ENCODE results near the gene CFAP43. TPM values are rescaled to one million over a fixed set of nuclear protein-coding genes. Genes with fewer than 3 reads are reported as not detected.

The CFAP43 gene
- total and polyA plus RNA-seq, 10 of the 15 experiments (the other 5 are each of a cell fraction or from before 2014, with no cell fraction given), result 0.06 to 0.14 (median 0.10) TPM; not detected in 5

DNA sequence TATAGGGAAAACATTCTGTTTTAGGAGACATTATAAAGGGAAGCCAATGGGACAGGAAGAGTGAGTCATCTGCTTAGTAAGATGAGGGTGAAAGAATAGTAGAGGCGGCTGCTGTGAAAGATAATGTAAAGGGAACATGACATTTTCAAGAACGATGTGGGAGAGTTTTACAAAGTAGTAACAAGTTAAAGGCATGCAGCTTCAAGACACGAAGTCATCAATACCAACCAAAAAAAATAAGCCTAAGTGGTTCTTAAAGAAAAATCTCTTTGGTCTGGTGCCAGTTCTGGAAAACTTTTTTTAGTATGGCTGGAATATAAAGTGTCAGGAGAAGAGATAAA lies 28.6 kb upstream of the CFAP43 start:
- no peak for TF ChIP-seq CHD1 (IDR thresholded peaks at IDR 0.05; ENCODE audit: low read depth, low read length)
- TF ChIP-seq, protein P1, sequence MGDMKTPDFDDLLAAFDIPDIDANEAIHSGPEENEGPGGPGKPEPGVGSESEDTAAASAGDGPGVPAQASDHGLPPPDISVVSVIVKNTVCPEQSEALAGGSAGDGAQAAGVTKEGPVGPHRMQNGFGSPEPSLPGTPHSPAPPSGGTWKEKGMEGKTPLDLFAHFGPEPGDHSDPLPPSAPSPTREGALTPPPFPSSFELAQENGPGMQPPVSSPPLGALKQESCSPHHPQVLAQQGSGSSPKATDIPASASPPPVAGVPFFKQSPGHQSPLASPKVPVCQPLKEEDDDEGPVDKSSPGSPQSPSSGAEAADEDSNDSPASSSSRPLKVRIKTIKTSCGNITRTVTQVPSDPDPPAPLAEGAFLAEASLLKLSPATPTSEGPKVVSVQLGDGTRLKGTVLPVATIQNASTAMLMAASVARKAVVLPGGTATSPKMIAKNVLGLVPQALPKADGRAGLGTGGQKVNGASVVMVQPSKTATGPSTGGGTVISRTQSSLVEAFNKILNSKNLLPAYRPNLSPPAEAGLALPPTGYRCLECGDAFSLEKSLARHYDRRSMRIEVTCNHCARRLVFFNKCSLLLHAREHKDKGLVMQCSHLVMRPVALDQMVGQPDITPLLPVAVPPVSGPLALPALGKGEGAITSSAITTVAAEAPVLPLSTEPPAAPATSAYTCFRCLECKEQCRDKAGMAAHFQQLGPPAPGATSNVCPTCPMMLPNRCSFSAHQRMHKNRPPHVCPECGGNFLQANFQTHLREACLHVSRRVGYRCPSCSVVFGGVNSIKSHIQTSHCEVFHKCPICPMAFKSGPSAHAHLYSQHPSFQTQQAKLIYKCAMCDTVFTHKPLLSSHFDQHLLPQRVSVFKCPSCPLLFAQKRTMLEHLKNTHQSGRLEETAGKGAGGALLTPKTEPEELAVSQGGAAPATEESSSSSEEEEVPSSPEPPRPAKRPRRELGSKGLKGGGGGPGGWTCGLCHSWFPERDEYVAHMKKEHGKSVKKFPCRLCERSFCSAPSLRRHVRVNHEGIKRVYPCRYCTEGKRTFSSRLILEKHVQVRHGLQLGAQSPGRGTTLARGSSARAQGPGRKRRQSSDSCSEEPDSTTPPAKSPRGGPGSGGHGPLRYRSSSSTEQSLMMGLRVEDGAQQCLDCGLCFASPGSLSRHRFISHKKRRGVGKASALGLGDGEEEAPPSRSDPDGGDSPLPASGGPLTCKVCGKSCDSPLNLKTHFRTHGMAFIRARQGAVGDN (IDR thresholded peaks at IDR 0.05), result no peak
- no peak for TF ChIP-seq BCL11A (IDR thresholded peaks at IDR 0.05; ENCODE audit: low read depth, low read length)
- TF ChIP-seq CBX5 (IDR thresholded peaks at IDR 0.05; ENCODE audit: low read depth), result no peak
- no peak for TF ChIP-seq CHD2 (IDR thresholded peaks at IDR 0.05; ENCODE audit: borderline replicate concordance, low read depth, low read length)
- TF ChIP-seq, protein P2, sequence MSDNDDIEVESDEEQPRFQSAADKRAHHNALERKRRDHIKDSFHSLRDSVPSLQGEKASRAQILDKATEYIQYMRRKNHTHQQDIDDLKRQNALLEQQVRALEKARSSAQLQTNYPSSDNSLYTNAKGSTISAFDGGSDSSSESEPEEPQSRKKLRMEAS (IDR thresholded peaks at IDR 0.05; ENCODE audit: low read depth, low read length), result no peak
- no peak for TF ChIP-seq PML (IDR thresholded peaks at IDR 0.05; ENCODE audit: low read length)
- TF ChIP-seq, protein P3, sequence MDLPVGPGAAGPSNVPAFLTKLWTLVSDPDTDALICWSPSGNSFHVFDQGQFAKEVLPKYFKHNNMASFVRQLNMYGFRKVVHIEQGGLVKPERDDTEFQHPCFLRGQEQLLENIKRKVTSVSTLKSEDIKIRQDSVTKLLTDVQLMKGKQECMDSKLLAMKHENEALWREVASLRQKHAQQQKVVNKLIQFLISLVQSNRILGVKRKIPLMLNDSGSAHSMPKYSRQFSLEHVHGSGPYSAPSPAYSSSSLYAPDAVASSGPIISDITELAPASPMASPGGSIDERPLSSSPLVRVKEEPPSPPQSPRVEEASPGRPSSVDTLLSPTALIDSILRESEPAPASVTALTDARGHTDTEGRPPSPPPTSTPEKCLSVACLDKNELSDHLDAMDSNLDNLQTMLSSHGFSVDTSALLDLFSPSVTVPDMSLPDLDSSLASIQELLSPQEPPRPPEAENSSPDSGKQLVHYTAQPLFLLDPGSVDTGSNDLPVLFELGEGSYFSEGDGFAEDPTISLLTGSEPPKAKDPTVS (IDR thresholded peaks at IDR 0.05; ENCODE audit: low read depth, low read length), result no peak
- no peak for TF ChIP-seq PAX8 (IDR thresholded peaks at IDR 0.05)
- TF ChIP-seq CBX3 (IDR thresholded peaks at IDR 0.05; ENCODE audit: borderline replicate concordance, low read depth), result no peak
- TF ChIP-seq STAT1 (conservative IDR thresholded peaks at IDR 0.05), result no peak
- no peak for TF ChIP-seq RB1 (IDR thresholded peaks at IDR 0.05; ENCODE audit: borderline replicate concordance)
- CTCF ChIA-PET, result interaction anchor here (1.0 to 13.2 kb wide), 3 partner anchors 13 to 31 kb away, joined by 3 to 105 read pairs (median 4); no protein-coding TSS in a partner anchor
- SMC1A ChIA-PET (ENCODE audit: uncharacterized antibody, unreplicated experiment), result no interaction called here
- ATAC-seq (no peak), FAIRE-seq (no peak), DNase-seq (ENCODE audit: low read depth, low spot score) (no peak)
- H3K27ac ChIP-seq (ENCODE audit: control insufficient read depth, insufficient read depth), result no peak overlapping the region
- intact Hi-C loops (cut with micrococcal nuclease; ENCODE audit: unreplicated experiment), result loop anchor here (10.0 kb wide), 1 partner anchor 356 kb away; no protein-coding TSS in a partner anchor
- no peaks in the 10 kb centered on the region for H3K27me3 ChIP-seq (replicated peaks in 1 of 2; ENCODE audit: control insufficient read depth in 2 of 2, insufficient read depth in 2 of 2, low read length in 1 of 2)
- H3K9ac ChIP-seq (ENCODE audit: control insufficient read depth, insufficient read depth, low read length), result no peak overlapping the region
- H3K36me3 ChIP-seq (ENCODE audit: control insufficient read depth in 2 of 2, insufficient read depth in 2 of 2, low read length in 1 of 2), result peaks cover 0 to 32% of the 10 kb centered on the region in 2 experiments; a peak in 3 of 4 replicates
- WGBS (ENCODE audit: insufficient coverage, insufficient replicate concordance, low lambda C conversion rate, missing lambda C conversion rate), result 17% methylated on average over 3 of the region's 3 CpGs
- no peak overlapping the region for H3K4me3 ChIP-seq
- POLR2A ChIA-PET, result no interaction called here
- H2AFZ ChIP-seq (ENCODE audit: control insufficient read depth, low read depth, low read length), result no peak overlapping the region
- peaks cover 49% of the 10 kb centered on the region for H3K79me2 ChIP-seq (ENCODE audit: control insufficient read depth, insufficient read depth, low read length)
- H3K9me3 ChIP-seq (replicated peaks; ENCODE audit: control insufficient read depth, insufficient read depth, low read length), result no peaks in the 10 kb centered on the region
- BruUV-seq (replicated peaks), result no TSS peak
- H3K4me1 ChIP-seq (ENCODE audit: control insufficient read depth, insufficient read depth, low read length), result peaks cover 3% of the 10 kb centered on the region; the same call in 1 of the 2 replicates
- in situ Hi-C loops (cut with MboI), result no loop called here
- no peak overlapping the region for H3K4me2 ChIP-seq (ENCODE audit: control insufficient read depth, insufficient read depth)
- RAD21 ChIA-PET (ENCODE audit: unreplicated experiment), result no interaction called here
- no peaks in the 10 kb centered on the region for H4K20me1 ChIP-seq (ENCODE audit: control insufficient read depth, insufficient read depth)

Measured in GM12878 (cell line).